ENCODE data around the gene MYO1E. TPM values are rescaled to one million over a fixed set of nuclear protein-coding genes. Genes with fewer than 3 reads are reported as not detected.

The MYO1E gene
- total and polyA plus RNA-seq, 4 donors, result 20.9 to 84.2 (median 52.4) TPM

DNA sequence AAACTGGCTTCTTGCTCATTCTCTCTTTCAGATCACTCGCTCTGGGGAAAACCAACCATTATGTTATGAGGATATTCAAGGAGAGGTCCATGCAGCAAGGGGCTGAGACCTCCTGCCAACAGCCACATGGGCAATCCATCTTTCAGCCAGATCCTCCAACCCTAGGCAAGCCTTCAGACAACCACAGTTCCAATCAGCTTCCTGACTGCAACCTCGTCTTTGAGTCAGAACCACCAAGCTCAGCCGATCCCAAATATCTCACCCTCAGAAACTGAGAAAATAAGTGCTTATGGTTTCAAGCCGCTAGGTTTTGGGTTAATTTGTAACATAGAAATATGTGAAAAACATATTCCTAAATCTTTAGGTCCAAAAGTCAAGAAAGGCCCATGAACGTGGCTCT lies 155.8 kb downstream of the MYO1E start:
- 91% methylated on average over 5 of the region's 5 CpGs for WGBS, 2 donors
- Histone ChIP-seq H3K27ac (ENCODE audit: low read depth in 1 of 2, low read length in 1 of 2) (no peak overlapping the region), H3K4me3 (no peak overlapping the region), H3K36me3 (ENCODE audit: control insufficient read depth in 4 of 4, insufficient read depth in 4 of 4, low read length in 4 of 4) (peaks cover 0 to 12% (median 4%) of the 10 kb centered on the region in 4 donors), H3K9ac (ENCODE audit: insufficient read depth in 1 of 2, low read length in 2 of 2) (no peak overlapping the region), H3K27me3 (ENCODE audit: control insufficient read depth in 3 of 3, insufficient read depth in 3 of 3, low read length in 2 of 3) (no peaks in the 10 kb centered on the region), H3K9me3 (ENCODE audit: control insufficient read depth in 4 of 4, insufficient read depth in 3 of 4, low read length in 3 of 4) (no peaks in the 10 kb centered on the region), H3K4me1 (ENCODE audit: control insufficient read depth in 5 of 5, insufficient read depth in 5 of 5, low read length in 5 of 5) (peaks cover 0 to 4% (median 0%) of the 10 kb centered on the region in 5 donors)
- ATAC-seq (ENCODE audit: insufficient read depth, low FRiP score) (no peak), DNase-seq (no peak)
- TF ChIP-seq, protein P1, sequence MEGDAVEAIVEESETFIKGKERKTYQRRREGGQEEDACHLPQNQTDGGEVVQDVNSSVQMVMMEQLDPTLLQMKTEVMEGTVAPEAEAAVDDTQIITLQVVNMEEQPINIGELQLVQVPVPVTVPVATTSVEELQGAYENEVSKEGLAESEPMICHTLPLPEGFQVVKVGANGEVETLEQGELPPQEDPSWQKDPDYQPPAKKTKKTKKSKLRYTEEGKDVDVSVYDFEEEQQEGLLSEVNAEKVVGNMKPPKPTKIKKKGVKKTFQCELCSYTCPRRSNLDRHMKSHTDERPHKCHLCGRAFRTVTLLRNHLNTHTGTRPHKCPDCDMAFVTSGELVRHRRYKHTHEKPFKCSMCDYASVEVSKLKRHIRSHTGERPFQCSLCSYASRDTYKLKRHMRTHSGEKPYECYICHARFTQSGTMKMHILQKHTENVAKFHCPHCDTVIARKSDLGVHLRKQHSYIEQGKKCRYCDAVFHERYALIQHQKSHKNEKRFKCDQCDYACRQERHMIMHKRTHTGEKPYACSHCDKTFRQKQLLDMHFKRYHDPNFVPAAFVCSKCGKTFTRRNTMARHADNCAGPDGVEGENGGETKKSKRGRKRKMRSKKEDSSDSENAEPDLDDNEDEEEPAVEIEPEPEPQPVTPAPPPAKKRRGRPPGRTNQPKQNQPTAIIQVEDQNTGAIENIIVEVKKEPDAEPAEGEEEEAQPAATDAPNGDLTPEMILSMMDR (IDR thresholded peaks at IDR 0.05; ENCODE audit: control extremely low read depth, extremely low read depth), result no peak

DNA sequence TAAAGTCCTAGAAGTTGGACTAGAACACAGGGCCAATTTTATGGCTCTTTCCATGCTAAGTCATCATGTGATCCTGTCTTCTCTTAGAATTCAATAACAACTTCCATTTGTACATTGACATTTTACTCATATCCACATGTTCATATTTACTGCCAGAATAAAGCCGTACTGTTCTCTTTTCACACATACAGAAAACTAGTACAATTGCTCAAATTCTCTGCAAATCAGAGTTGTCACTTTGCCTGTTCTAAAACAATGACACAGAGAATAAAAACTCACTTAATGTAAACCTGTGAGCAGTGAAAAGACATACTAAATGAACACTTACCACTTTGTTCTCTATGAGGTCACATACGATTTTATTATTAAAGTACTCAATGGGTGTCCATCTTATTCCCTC lies 162.5 kb downstream of the MYO1E start:
- no peaks in the 10 kb centered on the region for H3K4me1 ChIP-seq (ENCODE audit: control insufficient read depth in 5 of 5, insufficient read depth in 5 of 5, low read length in 5 of 5)
- peaks cover 0 to 22% (median 8%) of the 10 kb centered on the region in 4 donors for H3K36me3 ChIP-seq (ENCODE audit: control insufficient read depth in 4 of 4, insufficient read depth in 4 of 4, low read length in 4 of 4)
- H3K27me3 ChIP-seq (ENCODE audit: control insufficient read depth in 3 of 3, insufficient read depth in 3 of 3, low read length in 2 of 3), result no peaks in the 10 kb centered on the region
- no peaks in the 10 kb centered on the region for H3K9me3 ChIP-seq (ENCODE audit: control insufficient read depth in 4 of 4, insufficient read depth in 3 of 4, low read length in 3 of 4)
- H3K27ac ChIP-seq (ENCODE audit: low read depth in 1 of 2, low read length in 1 of 2), result no peak overlapping the region
- TF ChIP-seq, protein P1 (IDR thresholded peaks at IDR 0.05; ENCODE audit: control extremely low read depth, extremely low read depth), result no peak
- no peak for DNase-seq
- 96% methylated on average over 2 of the region's 2 CpGs for WGBS, 2 donors
- ATAC-seq (ENCODE audit: insufficient read depth, low FRiP score), result no peak
- no peak overlapping the region for H3K9ac ChIP-seq (ENCODE audit: insufficient read depth in 1 of 2, low read length in 2 of 2)
- H3K4me3 ChIP-seq, result no peak overlapping the region

DNA sequence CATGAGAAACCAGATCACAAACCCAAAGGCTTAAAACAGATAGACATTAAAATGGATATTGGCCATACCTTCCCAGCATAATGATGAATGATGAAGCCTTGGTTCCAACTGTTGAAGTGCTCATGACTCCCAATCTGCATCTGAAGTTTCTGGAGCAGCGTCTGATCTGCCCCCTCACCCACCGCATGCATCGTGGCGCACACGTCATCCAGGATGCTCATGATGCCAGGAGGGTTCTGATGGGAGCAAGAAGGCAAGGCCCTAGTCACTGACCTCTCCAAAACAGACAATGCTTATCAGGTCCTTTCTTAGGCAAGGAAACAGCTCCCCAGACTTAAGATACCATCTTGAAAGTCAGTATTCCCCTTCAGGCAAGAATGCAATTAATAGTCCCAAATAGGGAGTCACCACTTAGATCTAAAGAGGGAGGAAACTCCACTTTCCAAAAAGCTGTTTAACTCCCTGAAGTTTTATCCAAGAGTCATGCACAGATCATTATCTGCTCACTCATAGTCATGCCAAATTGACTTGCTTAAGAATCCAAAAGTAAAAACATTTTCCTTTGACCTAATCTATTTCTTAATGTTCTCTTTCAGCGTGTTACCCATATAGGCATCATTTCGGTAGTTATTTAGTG lies 163.9 kb downstream of the MYO1E start:
- Histone ChIP-seq H3K36me3 (ENCODE audit: control insufficient read depth in 4 of 4, insufficient read depth in 4 of 4, low read length in 4 of 4) (peaks cover 0 to 25% (median 9%) of the 10 kb centered on the region in 4 donors), H3K9me3 (ENCODE audit: control insufficient read depth in 4 of 4, insufficient read depth in 3 of 4, low read length in 3 of 4) (no peaks in the 10 kb centered on the region), H3K4me3 (no peak overlapping the region), H3K4me1 (ENCODE audit: control insufficient read depth in 5 of 5, insufficient read depth in 5 of 5, low read length in 5 of 5) (no peaks in the 10 kb centered on the region), H3K9ac (ENCODE audit: insufficient read depth in 1 of 2, low read length in 2 of 2) (no peak overlapping the region), H3K27me3 (ENCODE audit: control insufficient read depth in 3 of 3, insufficient read depth in 3 of 3, low read length in 2 of 3) (no peaks in the 10 kb centered on the region), H3K27ac (ENCODE audit: low read depth in 1 of 2, low read length in 1 of 2) (no peak overlapping the region)
- no peak for ATAC-seq (ENCODE audit: insufficient read depth, low FRiP score)
- 96% methylated on average over 7 of the region's 7 CpGs for WGBS, 2 donors
- DNase-seq, result no peak
- TF ChIP-seq, protein P1 (IDR thresholded peaks at IDR 0.05; ENCODE audit: control extremely low read depth, extremely low read depth), result no peak

All from lung (tissue), 12 donors.